Neuronal stem cell (in vitro differentiated cells): ENCODE data around the gene ZNF440.
"Not testable (repeated sequence)": the region's sequence is repeated elsewhere in the genome, so short reads cannot be mapped to it uniquely, and the experiment has no call there.

ENCODE experiments used
- DNase-seq: peaks from one replicate; pipeline ENCODE4 v3.0.0-alpha.2; 2013; ENCODE audit warnings: low spot score
- H2AFZ ChIP-seq: one replicate; pipeline ENCODE4 v1.6.1; 2013; ENCODE audit warnings: mild to moderate bottlenecking, low read length, inconsistent platforms
- H2AK5ac ChIP-seq: 2 replicates; pipeline ENCODE4 v1.6.1; 2013; ENCODE audit warnings: low read depth, mild to moderate bottlenecking, inconsistent platforms, low read length, moderate library complexity, mixed read lengths
- H2BK120ac ChIP-seq: 2 replicates; pipeline ENCODE4 v1.6.1; 2013; ENCODE audit warnings: low read depth, mild to moderate bottlenecking, inconsistent platforms, low read length, moderate library complexity, mixed read lengths
- H2BK12ac ChIP-seq: one replicate; pipeline ENCODE4 v1.6.1; 2013; ENCODE audit warnings: low read length, inconsistent platforms
- H2BK15ac ChIP-seq: 2 replicates; pipeline ENCODE4 v1.6.1; 2013; ENCODE audit warnings: mild to moderate bottlenecking, low read length, inconsistent platforms, mixed read lengths
- H2BK5ac ChIP-seq: one replicate; pipeline ENCODE4 v1.6.1; 2013; ENCODE audit warnings: inconsistent platforms, mild to moderate bottlenecking, low read length, moderate library complexity
- H3K14ac ChIP-seq: one replicate; pipeline ENCODE4 v1.6.1; 2013; ENCODE audit warnings: low read length, inconsistent platforms
- H3K18ac ChIP-seq: 2 replicates; pipeline ENCODE4 v1.6.1; 2013; ENCODE audit warnings: low read length, inconsistent platforms
- H3K23ac ChIP-seq: 2 replicates; pipeline ENCODE4 v1.6.1; 2013; ENCODE audit warnings: low read depth, mild to moderate bottlenecking, mixed read lengths, low read length, inconsistent platforms; ENCODE audit not compliant: poor library complexity
- H3K27ac ChIP-seq: replicated peaks from 3 replicates; pipeline ENCODE4 v1.5.1; 2013; ENCODE audit warnings: low read length, inconsistent platforms
- H3K27me3 ChIP-seq, 3 experiments: 2 replicates each; pipeline ENCODE4 v1.6.1; 2013; ENCODE audit warnings: low read length in 3 of 3, mild to moderate bottlenecking in 2 of 3, inconsistent platforms in 1 of 3, low read depth in 1 of 3, mixed read lengths in 1 of 3, moderate library complexity in 1 of 3; ENCODE audit not compliant: control insufficient read depth in 3 of 3, insufficient read depth in 3 of 3
- H3K36me3 ChIP-seq, 2 donors: replicated peaks in 1 of 2; 2 replicates each; pipeline ENCODE4 v1.6.1; 2013; ENCODE audit warnings: low read length in 2 of 2; ENCODE audit not compliant: control insufficient read depth in 2 of 2, insufficient read depth in 2 of 2
- H3K4ac ChIP-seq: 2 replicates; pipeline ENCODE4 v1.6.1; 2013; ENCODE audit warnings: inconsistent platforms, mild to moderate bottlenecking, low read length, moderate library complexity
- H3K4me1 ChIP-seq, 2 donors: 1 replicate in 1 of 2; 2 replicates in 1 of 2; pipeline ENCODE4 v1.6.1; 2013; ENCODE audit warnings: low read length in 2 of 2, low read depth in 1 of 2; ENCODE audit not compliant: control insufficient read depth in 2 of 2, insufficient read depth in 1 of 2
- H3K4me2 ChIP-seq: one replicate; pipeline ENCODE4 v1.6.1; 2013; ENCODE audit warnings: mild to moderate bottlenecking, low read length, inconsistent platforms; ENCODE audit not compliant: insufficient read depth, poor library complexity, severe bottlenecking
- H3K4me3 ChIP-seq, 2 donors: 2 replicates each; pipeline ENCODE4 v1.5.1; 2013; ENCODE audit warnings: low read length in 2 of 2, mild to moderate bottlenecking in 2 of 2, inconsistent platforms in 1 of 2, moderate library complexity in 1 of 2
- H3K79me1 ChIP-seq: one replicate; pipeline ENCODE4 v1.6.1; 2013; ENCODE audit warnings: low read depth, mild to moderate bottlenecking, inconsistent platforms, low read length, moderate library complexity
- H3K9ac ChIP-seq: one replicate; pipeline ENCODE4 v1.6.1; 2013; ENCODE audit warnings: mild to moderate bottlenecking, low read depth, low read length, inconsistent platforms; ENCODE audit not compliant: poor library complexity
- H3K9me3 ChIP-seq, 2 donors: replicated peaks in 1 of 2; 2 replicates each; pipeline versions ENCODE3 to v1.6.1; 2013; ENCODE audit warnings: low read length in 2 of 2, mild to moderate bottlenecking in 2 of 2, inconsistent platforms in 1 of 2, low read depth in 1 of 2, mixed read lengths in 1 of 2, moderate library complexity in 1 of 2; ENCODE audit not compliant: control insufficient read depth in 2 of 2, insufficient read depth in 1 of 2
- H4K8ac ChIP-seq: one replicate; pipeline ENCODE4 v1.6.1; 2013; ENCODE audit warnings: low read depth, mild to moderate bottlenecking, inconsistent platforms, low read length, moderate library complexity
- H4K91ac ChIP-seq: one replicate; pipeline ENCODE4 v1.6.1; 2013; ENCODE audit warnings: low read length, low read depth, mild to moderate bottlenecking, inconsistent platforms; ENCODE audit not compliant: poor library complexity
- WGBS, 2 donors: extraction: QIAGEN DNeasy Blood & Tissue Kit; methylation state at CpG; one replicate each; pipeline ENCODE4 v1.1.7; 2013; ENCODE audit warnings: missing lambda C conversion rate in 2 of 2, mixed read lengths in 1 of 2; ENCODE audit not compliant: insufficient read length in 2 of 2, insufficient replicate concordance in 1 of 2; ENCODE audit errors: extremely low coverage in 2 of 2; 5-methylcytosine and 5-hydroxymethylcytosine counted together

The ZNF440 gene

DNA sequence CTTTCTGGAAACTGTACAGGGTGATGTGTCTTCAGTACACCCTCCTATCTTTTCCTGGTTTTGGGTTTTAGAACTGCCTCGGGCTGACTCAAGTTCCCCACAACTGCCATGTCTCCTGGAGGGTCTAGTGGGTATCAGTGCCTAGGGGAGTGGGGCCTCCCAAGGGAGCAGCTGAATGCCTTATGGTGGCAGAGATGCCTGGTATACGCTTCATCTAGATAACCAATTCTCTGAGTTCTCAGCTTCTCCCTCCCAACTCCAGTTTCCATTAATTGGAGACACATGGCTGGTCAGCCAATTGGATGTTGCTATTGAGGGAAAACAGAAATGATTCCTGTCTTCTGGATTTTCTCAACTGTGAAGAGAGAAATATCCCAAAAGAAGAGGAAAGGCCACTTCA is 47.2 kb downstream of the ZNF440 start:
- no peak for DNase-seq
- Histone ChIP-seq H3K9ac (no peak overlapping the region), H4K91ac (no peak overlapping the region), H3K36me3 (no peaks in the 10 kb centered on the region), H2AK5ac (no peak overlapping the region), H2BK120ac (no peak overlapping the region), H2BK5ac (no peak overlapping the region), H2BK12ac (no peak overlapping the region), H3K4me2 (no peak overlapping the region), H3K23ac (no peak overlapping the region), H3K9me3 (peaks cover 5 to 12% of the 10 kb centered on the region in 2 donors), H3K27ac (no peak overlapping the region), H3K18ac (no peak overlapping the region), H3K79me1 (no peaks in the 10 kb centered on the region), H3K4ac (no peak overlapping the region), H3K4me1 (no peaks in the 10 kb centered on the region), H3K4me3 (no peak overlapping the region), H2AFZ (no peak overlapping the region), H3K27me3 (no peaks in the 10 kb centered on the region), H2BK15ac (no peak overlapping the region), H4K8ac (no peak overlapping the region), H3K14ac (no peak overlapping the region)
- WGBS, 2 donors, result no CpG with 5 or more reads among the region's 2 CpGs

DNA sequence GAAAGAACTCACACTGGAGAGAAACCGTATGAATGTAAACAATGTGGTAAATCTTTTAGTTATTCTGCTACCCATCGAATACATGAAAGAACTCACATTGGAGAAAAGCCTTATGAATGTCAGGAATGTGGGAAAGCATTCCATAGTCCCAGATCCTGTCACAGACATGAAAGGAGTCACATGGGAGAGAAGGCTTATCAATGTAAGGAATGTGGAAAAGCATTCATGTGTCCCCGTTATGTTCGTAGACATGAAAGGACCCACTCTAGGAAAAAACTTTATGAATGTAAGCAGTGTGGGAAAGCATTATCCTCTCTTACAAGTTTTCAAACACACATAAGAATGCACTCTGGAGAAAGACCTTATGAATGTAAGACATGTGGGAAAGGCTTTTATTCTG is 53.7 kb downstream of the ZNF440 start:
- no CpG with 5 or more reads among the region's 4 CpGs for WGBS, 2 donors
- DNase-seq, H2BK12ac ChIP-seq, H3K4me1 ChIP-seq, H2BK120ac ChIP-seq, H3K9ac ChIP-seq, H3K79me1 ChIP-seq, H3K4ac ChIP-seq, H3K27ac ChIP-seq, H3K27me3 ChIP-seq, H2BK15ac ChIP-seq, H3K18ac ChIP-seq, H4K91ac ChIP-seq, H3K14ac ChIP-seq, H2AK5ac ChIP-seq, H3K4me3 ChIP-seq, H2AFZ ChIP-seq, H3K36me3 ChIP-seq, H3K23ac ChIP-seq, H2BK5ac ChIP-seq, H3K4me2 ChIP-seq, H4K8ac ChIP-seq: not testable (repeated sequence)
- H3K9me3 ChIP-seq, result peaks cover 13 to 32% of the 10 kb centered on the region in 2 donors

DNA sequence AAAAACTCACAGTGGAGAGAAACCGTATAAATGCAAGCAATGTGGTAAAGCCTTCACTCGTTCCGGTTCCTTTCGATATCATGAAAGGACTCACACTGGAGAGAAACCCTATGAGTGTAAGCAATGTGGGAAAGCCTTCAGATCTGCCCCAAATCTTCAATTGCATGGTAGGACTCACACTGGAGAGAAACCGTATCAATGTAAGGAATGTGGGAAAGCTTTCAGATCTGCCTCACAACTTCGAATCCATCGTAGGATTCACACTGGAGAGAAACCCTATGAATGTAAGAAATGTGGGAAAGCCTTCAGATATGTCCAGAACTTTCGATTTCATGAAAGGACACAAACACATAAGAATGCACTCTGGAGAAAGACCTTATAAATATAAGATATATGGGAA is 54.1 kb downstream of the ZNF440 start:
- no peak overlapping the region for H2BK120ac ChIP-seq
- no peak overlapping the region for H2AK5ac ChIP-seq
- peaks cover 14 to 31% of the 10 kb centered on the region in 2 donors for H3K9me3 ChIP-seq
- no peak overlapping the region for H3K18ac ChIP-seq
- H3K4me3 ChIP-seq, result no peak overlapping the region
- no peaks in the 10 kb centered on the region for H3K27me3 ChIP-seq
- no peaks in the 10 kb centered on the region for H3K4me1 ChIP-seq
- no peak overlapping the region for H4K8ac ChIP-seq
- H3K9ac ChIP-seq, result no peak overlapping the region
- no peak overlapping the region for H3K4me2 ChIP-seq
- peaks cover 0 to 1% of the 10 kb centered on the region in 2 donors for H3K36me3 ChIP-seq
- no peak overlapping the region for H4K91ac ChIP-seq
- H3K14ac ChIP-seq, result no peak overlapping the region
- no peak overlapping the region for H3K4ac ChIP-seq
- no peaks in the 10 kb centered on the region for H3K79me1 ChIP-seq
- H2BK5ac ChIP-seq, result no peak overlapping the region
- no peak for DNase-seq
- no CpG with 5 or more reads among the region's 8 CpGs for WGBS, 2 donors
- H3K27ac ChIP-seq, result no peak overlapping the region
- no peak overlapping the region for H2BK12ac ChIP-seq
- H2BK15ac ChIP-seq, result no peak overlapping the region
- no peak overlapping the region for H3K23ac ChIP-seq
- no peak overlapping the region for H2AFZ ChIP-seq

DNA sequence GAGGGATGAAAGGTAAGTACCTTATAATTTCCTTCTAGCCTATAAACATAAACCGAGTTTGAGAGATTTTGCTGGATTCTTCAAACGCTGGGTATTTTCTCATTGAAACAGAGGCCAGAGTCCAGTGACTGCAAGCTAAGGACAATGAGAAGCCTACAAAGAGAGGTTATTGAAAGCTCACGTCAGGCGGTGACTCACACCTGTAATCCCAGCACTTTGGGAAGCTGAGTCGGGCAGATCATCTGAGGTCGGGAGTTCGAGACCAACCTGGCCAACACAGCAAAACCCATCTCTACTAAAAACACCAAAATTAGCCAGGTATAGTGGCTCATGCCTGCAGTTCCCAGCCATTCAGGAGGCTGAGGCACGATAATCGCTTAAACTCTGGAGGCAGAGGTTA is 58.6 kb downstream of the ZNF440 start:
- Histone ChIP-seq H3K4me2 (no peak overlapping the region), H2BK12ac (no peak overlapping the region), H3K79me1 (no peaks in the 10 kb centered on the region), H3K18ac (no peak overlapping the region), H3K27me3 (no peaks in the 10 kb centered on the region), H4K8ac (no peak overlapping the region), H2AK5ac (no peak overlapping the region), H3K9me3 (peaks cover 10 to 24% of the 10 kb centered on the region in 2 donors), H2AFZ (no peak overlapping the region), H4K91ac (no peak overlapping the region), H3K27ac (no peak overlapping the region), H2BK15ac (no peak overlapping the region), H2BK5ac (no peak overlapping the region), H3K4me3 (no peak overlapping the region), H3K4ac (no peak overlapping the region), H3K23ac (no peak overlapping the region), H3K36me3 (no peaks in the 10 kb centered on the region), H3K4me1 (no peaks in the 10 kb centered on the region), H3K9ac (no peak overlapping the region), H3K14ac (no peak overlapping the region), H2BK120ac (no peak overlapping the region)
- WGBS, 2 donors, result no CpG with 5 or more reads among the region's 9 CpGs
- DNase-seq, result no peak
